H1 (cell line): Measurements from ENCODE around the gene LRP5. TPM values are rescaled to one million over a fixed set of nuclear protein-coding genes. Genes with fewer than 3 reads are reported as not detected.

Experiments
- CTCF ChIA-PET: fragments of 300-600 bp; sonication (Branson Sonifier 250); formaldehyde crosslinking; loops from one replicate; lab custom pipeline; 2021; ENCODE audit not compliant: partially characterized antibody; lab: Charles Lee
- POLR2A ChIA-PET: fragments of 300-600 bp; sonication (Branson Sonifier 250); formaldehyde crosslinking; loops from one replicate; lab custom pipeline; 2021; ENCODE audit warnings: inconsistent platforms; ENCODE audit not compliant: partially characterized antibody; lab: Charles Lee
- DNase-seq, 2 experiments: peaks; one replicate each; pipeline versions ENCODE4 v3.0.0 to v3.0.0-alpha.2; 2010 to 2022; ENCODE audit warnings: low spot score in 2 of 2, low read depth in 1 of 2, mixed read lengths in 1 of 2
- FAIRE-seq: peaks from 2 replicates; lab custom pipeline; 2011; peaks lifted over from hg19 to GRCh38; lab: Jason Lieb, UNC
- H2AFZ ChIP-seq: 2 replicates; pipeline ENCODE4 v1.8.1; 2012; ENCODE audit warnings: low read length, inconsistent platforms
- H2AK5ac ChIP-seq: 2 replicates; pipeline ENCODE4 v1.6.1; 2013; ENCODE audit warnings: low read depth, low read length
- H2BK120ac ChIP-seq: replicated peaks from 2 replicates; pipeline ENCODE3; 2013; ENCODE audit warnings: low read depth, low read length, inconsistent platforms
- H2BK12ac ChIP-seq: 2 replicates; pipeline ENCODE4 v1.6.1; 2013; ENCODE audit warnings: low read depth, low read length
- H2BK15ac ChIP-seq: 2 replicates; pipeline ENCODE4 v1.6.1; 2013; ENCODE audit warnings: low read length
- H2BK20ac ChIP-seq: 2 replicates; pipeline ENCODE4 v1.6.1; 2013; ENCODE audit warnings: low read length
- H2BK5ac ChIP-seq: 2 replicates; pipeline ENCODE4 v1.6.1; 2013; ENCODE audit warnings: low read depth, low read length
- H3K14ac ChIP-seq: 2 replicates; pipeline ENCODE4 v1.6.1; 2013; ENCODE audit warnings: inconsistent platforms; ENCODE audit not compliant: insufficient read length
- H3K18ac ChIP-seq: 2 replicates; pipeline ENCODE4 v1.6.1; 2013; ENCODE audit warnings: low read length; ENCODE audit errors: extremely low read depth
- H3K23ac ChIP-seq: 2 replicates; pipeline ENCODE4 v1.6.1; 2013; ENCODE audit warnings: inconsistent platforms; ENCODE audit not compliant: insufficient read length
- H3K23me2 ChIP-seq: 2 replicates; pipeline ENCODE4 v1.6.1; 2013; ENCODE audit warnings: low read depth, low read length
- H3K27ac ChIP-seq: 2 replicates; pipeline ENCODE4 v1.6.1; 2011; ENCODE audit warnings: low read depth, low read length, inconsistent platforms
- H3K27me3 ChIP-seq, 4 experiments: replicated peaks in 1 of 4; 1 replicate in 1 of 4; 2 replicates in 3 of 4; pipeline versions ENCODE4 v1.6.1 to v1.8.1; 2011 to 2013; ENCODE audit warnings: low read length in 3 of 4, mild to moderate bottlenecking in 3 of 4, inconsistent platforms in 2 of 4, mixed read lengths in 2 of 4, moderate library complexity in 1 of 4; ENCODE audit not compliant: control insufficient read depth in 3 of 4, insufficient read depth in 3 of 4; ENCODE audit errors: extremely low read depth in 1 of 4
- H3K36me3 ChIP-seq, 4 experiments: 2 replicates each; pipeline versions ENCODE4 v1.6.1 to v1.8.1; 2011 to 2013; ENCODE audit warnings: mild to moderate bottlenecking in 4 of 4, low read length in 3 of 4, moderate library complexity in 2 of 4, control low read depth in 1 of 4, inconsistent platforms in 1 of 4; ENCODE audit not compliant: insufficient read depth in 4 of 4, control insufficient read depth in 2 of 4
- H3K4ac ChIP-seq: replicated peaks from 2 replicates; pipeline ENCODE3; 2013; ENCODE audit warnings: low read length, low read depth, mixed read lengths, inconsistent platforms; ENCODE audit not compliant: insufficient read length
- H3K4me1 ChIP-seq, 4 experiments: replicated peaks in 1 of 4; 1 replicate in 1 of 4; 2 replicates in 3 of 4; pipeline versions ENCODE4 v1.6.1 to v1.8.1; 2011 to 2013; ENCODE audit warnings: low read length in 3 of 4, inconsistent platforms in 2 of 4, mixed read lengths in 1 of 4; ENCODE audit not compliant: insufficient read depth in 4 of 4, control insufficient read depth in 3 of 4
- H3K4me2 ChIP-seq, 2 experiments: 2 replicates each; pipeline versions ENCODE4 v1.6.1 to v1.8.1; 2011 to 2013; ENCODE audit warnings: low read depth in 2 of 2, low read length in 2 of 2, control low read depth in 1 of 2, inconsistent platforms in 1 of 2, mild to moderate bottlenecking in 1 of 2; ENCODE audit not compliant: insufficient read depth in 1 of 2
- H3K4me3 ChIP-seq, 4 experiments: fragments of 200-600, 300-600 bp in 1 of 4; sonication (generic), shearing (Covaris generic), sonication (Bioruptor Twin) in 1 of 4; 2 replicates each; pipeline versions ENCODE4 v1.5.1 to v1.8.1; 2011 to 2016; ENCODE audit warnings: low read length in 4 of 4, low read depth in 3 of 4, control low read depth in 2 of 4, inconsistent platforms in 2 of 4, mild to moderate bottlenecking in 2 of 4, mixed read lengths in 1 of 4, moderate library complexity in 1 of 4; ENCODE audit not compliant: insufficient read depth in 2 of 4; ENCODE audit errors: extremely low read depth in 1 of 4
- H3K56ac ChIP-seq: replicated peaks from 2 replicates; pipeline ENCODE3; 2013; ENCODE audit warnings: low read depth, mild to moderate bottlenecking, mixed read lengths, low read length, inconsistent platforms; ENCODE audit not compliant: insufficient read length
- H3K79me1 ChIP-seq: 2 replicates; pipeline ENCODE4 v1.6.1; 2013; ENCODE audit warnings: low read depth, low read length, control low read depth
- H3K79me2 ChIP-seq, 2 experiments: 2 replicates each; pipeline versions ENCODE4 v1.6.1 to v1.8.1; 2012 to 2013; ENCODE audit warnings: low read length in 2 of 2, mild to moderate bottlenecking in 2 of 2, inconsistent platforms in 1 of 2; ENCODE audit not compliant: insufficient read depth in 2 of 2, control insufficient read depth in 1 of 2
- H3K9ac ChIP-seq, 4 experiments: replicated peaks in 1 of 4; 1 replicate in 1 of 4; 2 replicates in 3 of 4; pipeline versions ENCODE4 v1.6.1 to v1.8.1; 2011 to 2013; ENCODE audit warnings: low read depth in 3 of 4, low read length in 3 of 4, control low read depth in 2 of 4, mild to moderate bottlenecking in 2 of 4, moderate library complexity in 2 of 4, inconsistent platforms in 1 of 4; ENCODE audit errors: extremely low read depth in 1 of 4
- H3K9me3 ChIP-seq, 2 experiments: 2 replicates each; pipeline versions ENCODE4 v1.6.1 to v1.8.1; 2012 to 2013; ENCODE audit warnings: mild to moderate bottlenecking in 2 of 2, moderate library complexity in 2 of 2, control low read depth in 1 of 2, inconsistent platforms in 1 of 2, low read depth in 1 of 2, low read length in 1 of 2, mixed read lengths in 1 of 2; ENCODE audit not compliant: insufficient read depth in 2 of 2
- H4K20me1 ChIP-seq, 2 experiments: replicated peaks in 1 of 2; 2 replicates each; pipeline versions ENCODE3 to v1.8.1; 2011 to 2013; ENCODE audit warnings: inconsistent platforms in 2 of 2, low read length in 2 of 2, mild to moderate bottlenecking in 1 of 2; ENCODE audit not compliant: insufficient read depth in 2 of 2, control insufficient read depth in 1 of 2
- H4K5ac ChIP-seq: 2 replicates; pipeline ENCODE4 v1.6.1; 2013; ENCODE audit warnings: low read length, low read depth, mixed read lengths, inconsistent platforms; ENCODE audit not compliant: insufficient read length
- H4K8ac ChIP-seq: 2 replicates; pipeline ENCODE4 v1.8.0; 2013; ENCODE audit warnings: mild to moderate bottlenecking, moderate library complexity, low read length, inconsistent platforms; ENCODE audit not compliant: insufficient read depth; ENCODE audit errors: extremely low read depth
- H4K91ac ChIP-seq: replicated peaks from 2 replicates; pipeline ENCODE3; 2013; ENCODE audit warnings: low read length, mixed read lengths, inconsistent platforms; ENCODE audit not compliant: insufficient read length
- EGR1 ChIP-seq: IDR thresholded peaks from 2 replicates; pipeline ENCODE4 v1.6.1; 2011; ENCODE audit warnings: low read depth, low read length, borderline replicate concordance
- EP300 ChIP-seq, 2 experiments: IDR thresholded peaks; 1 replicate in 1 of 2; 2 replicates in 1 of 2; pipeline ENCODE4 v1.6.1; 2011 to 2012; ENCODE audit warnings: low read depth in 2 of 2, low read length in 2 of 2, mild to moderate bottlenecking in 2 of 2, borderline replicate concordance in 1 of 2, inconsistent platforms in 1 of 2, moderate library complexity in 1 of 2
- JUN ChIP-seq: IDR thresholded peaks from 2 replicates; pipeline ENCODE4 v1.6.1; 2011; ENCODE audit warnings: low read depth, mild to moderate bottlenecking, improper control_type of control experiment, low read length
- PHF8 ChIP-seq: fragments of 200-600 bp; sonication (generic); conservative IDR thresholded peaks from 2 replicates; pipeline ENCODE4 v1.7.1; 2012; ENCODE audit warnings: low read depth, mild to moderate bottlenecking, inconsistent platforms, low read length, moderate library complexity
- RAD21 ChIP-seq, 2 experiments: IDR thresholded peaks in 1 of 2; conservative IDR thresholded peaks in 1 of 2; 2 replicates each; pipeline ENCODE4 v1.6.1; 2011; ENCODE audit warnings: low read depth in 2 of 2, low read length in 2 of 2, improper control_type of control experiment in 1 of 2, inconsistent platforms in 1 of 2, mild to moderate bottlenecking in 1 of 2, moderate library complexity in 1 of 2
- RNF2 ChIP-seq: fragments of 200-900, 300-1000 bp; sonication (generic); IDR thresholded peaks from 2 replicates; pipeline ENCODE4 v1.7.1; 2016; ENCODE audit warnings: borderline replicate concordance, low read depth, mild to moderate bottlenecking, antibody characterized with exemption, low read length; ENCODE audit not compliant: poor library complexity, severe bottlenecking; ENCODE audit errors: missing control alignments
- SAP30 ChIP-seq: fragments of 300-600 bp; sonication (generic); IDR thresholded peaks from 2 replicates; pipeline ENCODE4 v1.7.1; 2012; ENCODE audit warnings: low read length, moderate library complexity, mild to moderate bottlenecking, inconsistent platforms; ENCODE audit not compliant: insufficient read depth, insufficient replicate concordance
- SIN3A ChIP-seq, 2 experiments: IDR thresholded peaks in 1 of 2; conservative IDR thresholded peaks in 1 of 2; 2 replicates each; pipeline ENCODE4 v1.6.1; 2011 to 2012; ENCODE audit warnings: low read length in 2 of 2, improper control_type of control experiment in 1 of 2, low read depth in 1 of 2, mild to moderate bottlenecking in 1 of 2
- SIRT6 ChIP-seq: IDR thresholded peaks from one replicate; pipeline ENCODE4 v1.7.1; 2012; ENCODE audit warnings: low read length, inconsistent platforms
- YY1 ChIP-seq: IDR thresholded peaks from 2 replicates; pipeline ENCODE4 v1.6.1; 2011; ENCODE audit warnings: low read depth, mild to moderate bottlenecking, low read length
- WGBS, 2 experiments: shearing (Covaris generic) in 1 of 2; methylation state at CpG; one replicate each; pipeline versions ENCODE4 v1.1.6 to v1.1.7; 2013 to 2015; ENCODE audit warnings: low lambda C conversion rate in 2 of 2, mixed read lengths in 2 of 2, inconsistent platforms in 1 of 2, low coverage in 1 of 2, missing lambda C conversion rate in 1 of 2; ENCODE audit not compliant: insufficient replicate concordance in 2 of 2, insufficient coverage in 1 of 2, insufficient read length in 1 of 2; ENCODE audit errors: extremely low coverage in 1 of 2, missing lambda C conversion rate in 1 of 2; 5-methylcytosine and 5-hydroxymethylcytosine counted together
- polyA plus RNA-seq, 7 experiments: library from polyadenylated mRNA; depleted of rRNA in 3 of 7; stranded (reverse) in 5 of 7; unstranded in 2 of 7; fragments of >200 nt in 5 of 7; fragments of 200-250 nt in 2 of 7; gene quantifications; 1 replicate in 5 of 7; 2 replicates in 1 of 7; 4 replicates in 1 of 7; pipeline versions ENCODE4 v1.2.1 to v1.2.3, GENCODE V29; 2011 to 2013; ENCODE audit warnings: missing spikeins in 2 of 7, mixed read lengths in 2 of 7
- total RNA-seq: library from RNA; stranded (reverse); fragmentation: NEBNext Ultra II Directional; extraction: Animal tissue kit (Norgen Biotek cat#: 25700); gene quantifications from 2 replicates; pipeline ENCODE4 v1.2.1, GENCODE V29; 2021
- TF ChIP-seq, protein P1 (sequence below): IDR thresholded peaks from 2 replicates; pipeline ENCODE4 v1.6.1; 2011; ENCODE audit warnings: low read depth, mild to moderate bottlenecking, low read length; ENCODE audit not compliant: insufficient read depth

Gene LRP5
- total and polyA plus RNA-seq, 2 of the 8 experiments (the other 6 are each of a cell fraction or from before 2014, with no cell fraction given): 19.0 to 38.9 TPM

DNA sequence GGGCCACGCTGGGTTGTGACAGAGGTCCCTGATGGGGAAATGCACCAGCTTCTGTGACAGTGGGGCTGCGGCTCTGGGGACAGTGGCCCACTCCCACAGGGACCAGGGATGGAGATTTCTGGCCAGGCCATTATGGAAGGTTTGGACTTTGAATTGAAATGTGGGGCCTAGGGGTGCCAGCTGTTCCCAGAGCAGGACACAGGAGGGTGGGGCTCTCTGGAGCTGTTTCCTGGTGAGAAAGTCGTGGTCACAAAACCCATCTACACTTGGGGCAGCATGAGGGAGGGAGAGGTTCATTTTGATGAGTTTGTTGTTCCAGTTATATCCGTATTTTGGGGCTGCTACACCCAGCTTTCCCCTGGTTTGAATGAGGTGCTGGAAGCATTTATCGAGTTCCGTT is 52.2 kb downstream of the LRP5 start:
- DNase-seq (no peak), FAIRE-seq (no peak)
- Histone ChIP-seq H2BK120ac (no peak overlapping the region), H3K18ac (no peak overlapping the region), H2BK12ac (no peak overlapping the region), H2BK5ac (no peak overlapping the region), H2BK15ac (no peak overlapping the region), H3K79me1 (no peaks in the 10 kb centered on the region; the same call in 1 of the 2 replicates), H3K27ac (no peak overlapping the region), H4K91ac (no peak overlapping the region), H4K20me1 (peaks cover 0 to 2% of the 10 kb centered on the region in 2 experiments), H3K23me2 (no peaks in the 10 kb centered on the region), H3K56ac (no peak overlapping the region), H3K14ac (no peak overlapping the region), H3K4me2 (no peak overlapping the region), H3K36me3 (0 out of 8 replicates have a peak, but pooled peaks cover 0 to 3% (median 0%) of the 10 kb centered on the region in 4 experiments), H3K9me3 (no peaks in the 10 kb centered on the region; a peak in 1 of 4 replicates), H3K79me2 (no peaks in the 10 kb centered on the region), H2AK5ac (no peak overlapping the region), H4K5ac (no peak overlapping the region), H3K4me3 (no peak overlapping the region), H3K27me3 (no peaks in the 10 kb centered on the region), H3K4me1 (no peaks in the 10 kb centered on the region), H2AFZ (no peak overlapping the region), H4K8ac (no peak overlapping the region), H2BK20ac (no peak overlapping the region), H3K23ac (no peak overlapping the region), H3K4ac (no peak overlapping the region), H3K9ac (no peak overlapping the region)
- POLR2A ChIA-PET: interaction anchor here (1.2 kb wide), 1 partner anchor 15 kb away, joined by 4 read pairs; no protein-coding TSS in a partner anchor
- CTCF ChIA-PET: no interaction called here
- 90% methylated on average over 6 of the region's 6 CpGs; no CpG with 5 or more reads in 1 of the 2 experiments for WGBS, 2 experiments
- TF ChIP-seq EP300 (IDR thresholded peaks at IDR 0.05; ENCODE audit: borderline replicate concordance in 1 of 2, low read depth in 2 of 2, low read length in 2 of 2) (no peak), JUN (no peak), RNF2 (no peak), SIN3A (conservative IDR thresholded peaks at IDR 0.05 in 1 of 2, IDR thresholded peaks at IDR 0.05 in 1 of 2; ENCODE audit: low read depth in 1 of 2, low read length in 2 of 2) (no peak), SIRT6 (no peak), PHF8 (no peak), YY1 (no peak), RAD21 (IDR thresholded peaks at IDR 0.05 in 1 of 2, conservative IDR thresholded peaks at IDR 0.05 in 1 of 2; ENCODE audit: low read depth in 2 of 2, low read length in 2 of 2) (no peak), SAP30 (no peak), EGR1 (no peak)
- TF ChIP-seq, protein P1, sequence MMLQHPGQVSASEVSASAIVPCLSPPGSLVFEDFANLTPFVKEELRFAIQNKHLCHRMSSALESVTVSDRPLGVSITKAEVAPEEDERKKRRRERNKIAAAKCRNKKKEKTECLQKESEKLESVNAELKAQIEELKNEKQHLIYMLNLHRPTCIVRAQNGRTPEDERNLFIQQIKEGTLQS: no peak
